Mesothelial cell of epicardium (in vitro differentiated cells): ENCODE results near the gene PTPN5. TPM values are rescaled to one million over a fixed set of nuclear protein-coding genes. Genes with fewer than 3 reads are reported as not detected.

Experiments
- DNase-seq, 2 experiments: peaks; one replicate each; pipeline ENCODE4 v3.0.0; 2021; ENCODE audit warnings: low spot score in 2 of 2; ENCODE audit not compliant: unreplicated experiment in 2 of 2
- H3K27ac Mint-ChIP-seq: 2 replicates; pipeline ENCODE4 v1.8.0; 2021; ENCODE audit warnings: mixed read lengths
- H3K27me3 Mint-ChIP-seq: 2 replicates; pipeline ENCODE4 v1.8.0; 2021; ENCODE audit warnings: low read depth, mixed read lengths
- H3K36me3 Mint-ChIP-seq: 2 replicates; pipeline ENCODE4 v1.8.0; 2021; ENCODE audit warnings: mixed read lengths
- H3K4me1 Mint-ChIP-seq: 2 replicates; pipeline ENCODE4 v1.8.0; 2021; ENCODE audit warnings: mixed read lengths
- H3K4me3 Mint-ChIP-seq: 2 replicates; pipeline ENCODE4 v1.8.0; 2021; ENCODE audit warnings: mild to moderate bottlenecking, moderate library complexity, mixed read lengths
- H3K9me3 Mint-ChIP-seq: 2 replicates; pipeline ENCODE4 v1.8.0; 2021; ENCODE audit warnings: mixed read lengths
- total RNA-seq: library from RNA; stranded (reverse); gene quantifications from 3 replicates; pipeline ENCODE4 v1.2.1, GENCODE V29; 2021
- TF ChIP-seq, protein P1 (sequence below): fragments of 200-600 bp; sonication (generic); IDR thresholded peaks from one replicate; pipeline ENCODE4 v1.5.0; 2021; ENCODE audit warnings: antibody characterized with exemption; ENCODE audit not compliant: unreplicated experiment

Gene PTPN5
- total RNA-seq, 1 donor from 2014 or later, result 3.3 TPM

DNA sequence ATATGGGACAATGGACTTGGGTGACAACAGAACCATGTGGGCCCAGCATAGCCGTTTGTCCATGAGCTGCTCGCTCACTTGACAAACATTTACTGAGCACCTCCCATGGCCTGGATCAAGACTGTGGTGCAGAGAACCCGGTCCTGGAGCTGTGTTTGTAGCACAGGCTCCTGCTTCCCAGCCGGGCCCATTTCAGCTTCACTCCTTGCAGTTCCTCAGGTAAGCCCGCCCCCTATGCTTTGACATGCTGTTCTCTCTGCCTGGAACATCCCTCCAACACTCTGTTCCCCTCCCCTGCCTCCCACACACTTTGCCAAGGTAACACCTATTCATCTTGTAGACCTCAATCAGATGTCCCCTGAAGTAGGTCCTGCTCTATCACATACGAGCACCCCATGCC, 46.3 kb downstream of the PTPN5 start:
- TF ChIP-seq, protein P1, sequence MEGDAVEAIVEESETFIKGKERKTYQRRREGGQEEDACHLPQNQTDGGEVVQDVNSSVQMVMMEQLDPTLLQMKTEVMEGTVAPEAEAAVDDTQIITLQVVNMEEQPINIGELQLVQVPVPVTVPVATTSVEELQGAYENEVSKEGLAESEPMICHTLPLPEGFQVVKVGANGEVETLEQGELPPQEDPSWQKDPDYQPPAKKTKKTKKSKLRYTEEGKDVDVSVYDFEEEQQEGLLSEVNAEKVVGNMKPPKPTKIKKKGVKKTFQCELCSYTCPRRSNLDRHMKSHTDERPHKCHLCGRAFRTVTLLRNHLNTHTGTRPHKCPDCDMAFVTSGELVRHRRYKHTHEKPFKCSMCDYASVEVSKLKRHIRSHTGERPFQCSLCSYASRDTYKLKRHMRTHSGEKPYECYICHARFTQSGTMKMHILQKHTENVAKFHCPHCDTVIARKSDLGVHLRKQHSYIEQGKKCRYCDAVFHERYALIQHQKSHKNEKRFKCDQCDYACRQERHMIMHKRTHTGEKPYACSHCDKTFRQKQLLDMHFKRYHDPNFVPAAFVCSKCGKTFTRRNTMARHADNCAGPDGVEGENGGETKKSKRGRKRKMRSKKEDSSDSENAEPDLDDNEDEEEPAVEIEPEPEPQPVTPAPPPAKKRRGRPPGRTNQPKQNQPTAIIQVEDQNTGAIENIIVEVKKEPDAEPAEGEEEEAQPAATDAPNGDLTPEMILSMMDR, result no peak
- Mint-ChIP-seq H3K9me3 (no peaks in the 10 kb centered on the region), H3K27ac (no peak overlapping the region), H3K36me3 (no peaks in the 10 kb centered on the region), H3K4me1 (no peaks in the 10 kb centered on the region), H3K27me3 (no peaks in the 10 kb centered on the region), H3K4me3 (no peak overlapping the region)
- DNase-seq, result no peak

GRCh38 chr11:18743900-18744514, 47.6 kb downstream of the PTPN5 start:
- Mint-ChIP-seq H3K9me3 (no peaks in the 10 kb centered on the region), H3K27ac (no peak overlapping the region), H3K4me1 (no peaks in the 10 kb centered on the region), H3K36me3 (no peaks in the 10 kb centered on the region), H3K27me3 (peaks cover 3% of the 10 kb centered on the region), H3K4me3 (no peak overlapping the region)
- TF ChIP-seq, protein P1, result no peak
- no peak for DNase-seq

DNA sequence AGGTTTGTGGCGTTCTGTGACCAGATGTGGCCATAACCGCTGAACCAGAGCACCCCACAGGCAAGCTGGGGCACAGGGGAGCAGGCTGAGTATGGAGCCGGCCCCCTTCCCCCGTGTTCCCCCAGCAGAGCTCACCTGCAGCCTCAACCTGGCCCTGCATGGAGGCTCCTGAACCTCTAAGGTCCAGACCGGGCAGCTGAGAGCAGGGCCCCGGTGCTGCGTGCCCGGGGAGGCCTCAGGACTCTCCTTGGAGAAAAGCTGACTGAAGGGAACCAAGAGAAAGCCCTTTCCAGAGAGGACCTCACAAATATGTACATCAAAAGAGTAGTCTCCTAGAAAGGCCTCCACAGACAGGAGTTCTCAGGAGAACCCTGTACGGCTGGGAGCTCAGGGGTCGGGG, 48.2 kb downstream of the PTPN5 start:
- TF ChIP-seq, protein P1, result no peak
- H3K27me3 Mint-ChIP-seq, result peaks cover 5% of the 10 kb centered on the region
- DNase-seq, result no peak

GRCh38 chr11:18741783-18742182, 49.8 kb downstream of the PTPN5 start:
- no peak overlapping the region for H3K27ac Mint-ChIP-seq
- no peaks in the 10 kb centered on the region for H3K4me1 Mint-ChIP-seq
- no peak overlapping the region for H3K4me3 Mint-ChIP-seq
- H3K36me3 Mint-ChIP-seq, result no peaks in the 10 kb centered on the region
- H3K9me3 Mint-ChIP-seq, result no peaks in the 10 kb centered on the region
- peaks cover 5% of the 10 kb centered on the region for H3K27me3 Mint-ChIP-seq
- TF ChIP-seq, protein P1, result no peak
- no peak for DNase-seq

More for the DNA sequence above, 48.2 kb downstream of the PTPN5 start:
- Mint-ChIP-seq H3K4me1 (no peaks in the 10 kb centered on the region), H3K27ac (no peak overlapping the region), H3K36me3 (no peaks in the 10 kb centered on the region), H3K4me3 (no peak overlapping the region), H3K9me3 (no peaks in the 10 kb centered on the region)

DNA sequence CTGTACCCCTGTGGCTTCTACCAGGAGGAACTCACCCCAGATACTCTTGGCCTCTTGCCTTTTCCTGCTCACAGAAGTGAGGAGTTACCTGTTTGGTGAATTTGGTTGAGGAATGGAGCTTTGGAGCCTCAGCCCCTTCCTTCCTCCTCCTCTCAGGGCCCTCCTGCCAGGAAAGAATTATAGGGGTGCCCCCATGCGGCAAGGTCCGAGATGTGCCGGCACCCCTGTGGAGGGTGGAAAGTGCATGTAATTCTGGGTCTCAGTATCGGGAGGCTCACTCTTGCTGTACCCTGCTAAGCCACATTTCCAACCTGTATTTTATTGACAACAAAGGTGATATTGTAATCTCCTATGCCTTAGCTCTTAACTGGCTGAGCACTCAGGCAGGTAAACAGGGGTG, 51.9 kb downstream of the PTPN5 start:
- no peaks in the 10 kb centered on the region for H3K4me1 Mint-ChIP-seq
- peaks cover 16% of the 10 kb centered on the region for H3K27me3 Mint-ChIP-seq
- no peaks in the 10 kb centered on the region for H3K36me3 Mint-ChIP-seq
- no peaks in the 10 kb centered on the region for H3K9me3 Mint-ChIP-seq
- no peak overlapping the region for H3K27ac Mint-ChIP-seq
- H3K4me3 Mint-ChIP-seq, result no peak overlapping the region
- no peak for DNase-seq
- TF ChIP-seq, protein P1, result no peak

DNA sequence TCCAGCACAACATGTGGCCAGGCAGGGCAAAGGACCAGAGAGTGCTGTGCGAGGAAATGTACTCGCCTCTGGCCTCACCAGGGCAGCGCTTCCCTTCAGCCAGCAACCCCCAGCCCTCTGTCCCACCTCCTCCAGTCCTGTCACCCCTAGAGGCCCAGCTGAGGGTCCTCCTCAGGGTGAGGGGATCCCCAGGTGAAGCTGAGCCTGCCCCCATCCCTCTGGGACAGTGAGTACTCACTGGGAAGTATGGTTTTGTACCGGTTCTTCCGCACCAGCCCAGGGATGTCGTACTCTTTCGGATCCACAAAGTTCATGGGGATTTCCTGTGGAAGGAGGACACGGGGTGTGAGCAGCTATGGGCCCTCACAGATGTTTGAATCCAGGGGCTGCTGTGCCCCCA, 54.0 kb downstream of the PTPN5 start:
- Mint-ChIP-seq H3K36me3 (no peaks in the 10 kb centered on the region), H3K9me3 (no peaks in the 10 kb centered on the region), H3K4me3 (no peak overlapping the region), H3K27ac (no peak overlapping the region), H3K27me3 (peaks cover 19% of the 10 kb centered on the region), H3K4me1 (no peaks in the 10 kb centered on the region)
- DNase-seq, result no peak
- TF ChIP-seq, protein P1, result no peak
